GM19043 (cell line): Measurements from ENCODE around the gene CDK11B.
A peak's percentile ranks its signal among the peaks of the same experiment; 100 is the strongest.
"Not testable (repeated sequence)": the region's sequence is repeated elsewhere in the genome, so short reads cannot be mapped to it uniquely, and the experiment has no call there.

Experiments used
- ATAC-seq: cut with Tn5 transposase; IDR thresholded peaks from one replicate; pipeline ENCODE4 v1.9.1; 2021; ENCODE audit warnings: low read depth; ENCODE audit not compliant: unreplicated experiment

CDK11B gene

GRCh38 chr1:1658583-1659549 lies at the start of gene CDK11B:
Gene CDK11B, minus strand, starts transcription at chr1:1659004. Its CDS starts 1,519 bp downstream, at chr1:1657485.
- ATAC-seq, result peak; percentile 74

- ATAC-seq, result not testable (repeated sequence)
Observed at GRCh38 chr1:1707897-1708296, 49.1 kb upstream of the CDK11B start.

- ATAC-seq, result not testable (repeated sequence)
Observed at GRCh38 chr1:1707241-1707640, 48.4 kb upstream of the CDK11B start.

GRCh38 chr1:1705623-1706022 lies 46.8 kb upstream of the CDK11B start:
- ATAC-seq, result not testable (repeated sequence)

GRCh38 chr1:1704284-1704957 lies 45.6 kb upstream of the CDK11B start:
- not testable (repeated sequence) for ATAC-seq

GRCh38 chr1:1703796-1704195 lies 45.0 kb upstream of the CDK11B start:
- no peak for ATAC-seq

GRCh38 chr1:1702506-1702905 lies 43.7 kb upstream of the CDK11B start:
- ATAC-seq, result not testable (repeated sequence)

GRCh38 chr1:1700557-1700956 lies 41.8 kb upstream of the CDK11B start:
- not testable (repeated sequence) for ATAC-seq

- not testable (repeated sequence) for ATAC-seq
Observed at GRCh38 chr1:1700067-1700466, 41.3 kb upstream of the CDK11B start.

GRCh38 chr1:1699061-1699460 lies 40.3 kb upstream of the CDK11B start:
- not testable (repeated sequence) for ATAC-seq

GRCh38 chr1:1697358-1698183 lies 38.8 kb upstream of the CDK11B start:
- not testable (repeated sequence) for ATAC-seq

GRCh38 chr1:1696431-1697357 lies 37.9 kb upstream of the CDK11B start:
- not testable (repeated sequence) for ATAC-seq

GRCh38 chr1:1692714-1693647 lies 34.2 kb upstream of the CDK11B start, which contains the start of gene SLC35E2B:
Gene SLC35E2B, minus strand, starts transcription at chr1:1692795. Its CDS starts 16,096 bp downstream, at chr1:1676699.
- ATAC-seq, result peak; percentile 76

- not testable (repeated sequence) for ATAC-seq
Observed at GRCh38 chr1:1692324-1692713, 33.5 kb upstream of the CDK11B start.

- ATAC-seq, result not testable (repeated sequence)
Observed at GRCh38 chr1:1691443-1691842, 32.6 kb upstream of the CDK11B start.

GRCh38 chr1:1689526-1689925 lies 30.7 kb upstream of the CDK11B start:
- not testable (repeated sequence) for ATAC-seq

GRCh38 chr1:1687846-1688245 lies 29.0 kb upstream of the CDK11B start:
- no peak for ATAC-seq

- ATAC-seq, result no peak
Observed at GRCh38 chr1:1684031-1684681, 25.4 kb upstream of the CDK11B start.
